ENCODE measurements around the gene CHML.
"Not testable (repeated sequence)": the region's sequence is repeated elsewhere in the genome, so short reads cannot be mapped to it uniquely, and the experiment has no call there.

CHML gene, protein sequence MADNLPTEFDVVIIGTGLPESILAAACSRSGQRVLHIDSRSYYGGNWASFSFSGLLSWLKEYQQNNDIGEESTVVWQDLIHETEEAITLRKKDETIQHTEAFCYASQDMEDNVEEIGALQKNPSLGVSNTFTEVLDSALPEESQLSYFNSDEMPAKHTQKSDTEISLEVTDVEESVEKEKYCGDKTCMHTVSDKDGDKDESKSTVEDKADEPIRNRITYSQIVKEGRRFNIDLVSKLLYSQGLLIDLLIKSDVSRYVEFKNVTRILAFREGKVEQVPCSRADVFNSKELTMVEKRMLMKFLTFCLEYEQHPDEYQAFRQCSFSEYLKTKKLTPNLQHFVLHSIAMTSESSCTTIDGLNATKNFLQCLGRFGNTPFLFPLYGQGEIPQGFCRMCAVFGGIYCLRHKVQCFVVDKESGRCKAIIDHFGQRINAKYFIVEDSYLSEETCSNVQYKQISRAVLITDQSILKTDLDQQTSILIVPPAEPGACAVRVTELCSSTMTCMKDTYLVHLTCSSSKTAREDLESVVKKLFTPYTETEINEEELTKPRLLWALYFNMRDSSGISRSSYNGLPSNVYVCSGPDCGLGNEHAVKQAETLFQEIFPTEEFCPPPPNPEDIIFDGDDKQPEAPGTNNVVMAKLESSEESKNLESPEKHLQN

GRCh38 chr1:241640149-241640866 lies at the start of gene CHML, which contains the start of gene OPN3:
Gene CHML (minus strand): TSS chr1:241640369. CDS start chr1:241635766, 4,603 bp downstream.
Gene OPN3 (minus strand): TSS chr1:241640369. CDS start chr1:241640254, 115 bp downstream.
- in situ Hi-C loops (cut with HindIII; ENCODE audit: low sequenced_read_pairs): no loop called here

DNA sequence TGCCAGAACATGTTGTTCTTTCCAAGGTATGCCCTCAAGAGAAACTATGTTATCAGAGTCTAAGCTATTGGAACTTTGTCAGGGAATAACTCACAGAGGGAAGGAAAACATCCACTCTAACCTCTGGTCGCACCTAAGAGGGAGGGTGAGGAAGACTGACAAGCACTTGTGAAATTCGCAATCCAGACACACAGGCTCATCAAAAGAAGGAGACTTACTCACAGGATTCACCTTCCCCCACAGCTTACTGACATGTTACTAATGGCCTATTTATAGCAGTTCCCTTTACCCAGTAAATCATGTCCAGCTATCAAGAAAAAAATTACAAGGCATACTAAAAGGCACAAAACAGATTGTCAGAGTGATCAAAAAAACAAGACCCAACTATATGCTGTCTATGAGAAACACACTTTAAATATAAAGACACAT lies 48.8 kb upstream of the CHML start:
- in situ Hi-C loops (cut with HindIII; ENCODE audit: low sequenced_read_pairs): no loop called here

DNA sequence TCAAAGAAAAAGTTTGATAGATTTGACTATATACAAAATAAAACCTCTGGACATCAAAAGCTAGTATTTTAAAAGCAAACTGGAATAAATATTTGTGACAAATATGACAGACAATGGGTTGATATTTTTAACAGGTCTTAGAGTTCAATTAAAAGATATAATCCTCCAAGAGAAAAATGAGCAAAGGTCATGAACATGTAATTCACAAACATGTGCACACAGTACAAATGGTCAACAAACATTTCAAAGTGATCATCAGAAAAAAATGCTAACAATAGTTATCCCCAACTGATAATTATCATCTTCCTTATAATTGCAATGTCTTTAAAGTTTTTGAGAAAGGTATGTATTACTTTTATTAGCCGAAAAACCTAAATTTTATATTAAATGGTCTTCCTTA lies 43.9 kb upstream of the CHML start:
- in situ Hi-C loops (cut with HindIII; ENCODE audit: low sequenced_read_pairs): no loop called here

GRCh38 chr1:241682921-241683320 lies 42.8 kb upstream of the CHML start:
- in situ Hi-C loops (cut with HindIII; ENCODE audit: low sequenced_read_pairs): no loop called here

- in situ Hi-C loops (cut with HindIII; ENCODE audit: low sequenced_read_pairs): not testable (repeated sequence)
Observed at GRCh38 chr1:241681861-241682448, 41.8 kb upstream of the CHML start.

DNA sequence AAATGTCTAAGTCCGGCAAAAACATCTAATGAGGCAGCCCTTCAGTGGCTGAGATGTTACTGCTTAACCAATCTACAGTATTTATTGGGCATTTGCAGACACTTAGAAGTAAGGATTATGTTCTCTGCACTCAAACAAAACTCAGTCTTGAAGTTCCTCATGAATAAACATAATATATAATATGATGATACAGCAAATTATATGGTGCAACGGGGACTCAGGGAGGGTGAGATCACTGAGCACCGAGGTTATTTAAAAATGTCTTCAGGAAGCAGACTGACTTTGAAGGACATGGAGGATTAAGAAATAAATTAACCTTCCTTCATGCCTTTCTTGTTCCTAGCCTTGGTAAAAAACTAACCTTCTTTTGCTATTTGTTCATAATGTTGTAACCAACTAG lies 39.8 kb upstream of the CHML start:
- in situ Hi-C loops (cut with HindIII; ENCODE audit: low sequenced_read_pairs): no loop called here

DNA sequence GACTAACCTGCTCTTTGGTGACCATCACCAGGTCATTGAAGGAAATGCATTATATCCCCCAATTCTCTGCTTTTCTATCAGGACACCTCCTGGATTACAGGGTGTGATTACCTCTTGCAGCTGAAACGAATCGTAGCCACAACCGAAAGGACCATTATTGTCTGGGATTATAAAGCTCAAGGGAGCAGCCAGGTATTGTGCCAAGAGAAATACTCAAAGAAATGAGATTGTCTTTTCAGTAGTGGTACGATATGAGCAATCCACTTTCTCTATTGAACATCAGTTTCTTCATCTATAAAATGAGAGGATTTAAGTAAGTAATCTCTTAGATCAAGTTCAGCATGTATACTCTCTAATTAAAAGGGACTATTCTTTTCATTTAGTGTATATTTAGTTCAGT lies 39.2 kb upstream of the CHML start:
- in situ Hi-C loops (cut with HindIII; ENCODE audit: low sequenced_read_pairs): no loop called here

DNA sequence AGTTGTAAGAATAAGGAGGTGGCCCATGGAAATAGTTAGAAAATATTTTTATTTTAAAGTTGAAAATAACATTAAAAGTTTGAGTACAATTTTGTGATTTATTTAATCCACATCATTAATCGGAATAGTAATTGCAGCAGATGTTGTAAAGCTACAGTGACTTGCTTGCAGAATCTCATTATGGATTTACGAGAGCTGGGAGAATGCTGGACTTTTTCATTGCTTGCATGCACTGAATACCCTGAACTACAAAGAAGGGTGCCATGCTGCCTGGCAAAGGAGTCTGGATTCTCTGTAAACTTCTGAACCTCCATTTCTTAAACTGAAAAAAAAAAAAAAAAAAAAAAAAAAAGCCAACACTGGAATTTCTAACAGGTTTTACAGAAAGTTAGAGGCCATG lies 38.4 kb upstream of the CHML start:
- in situ Hi-C loops (cut with HindIII; ENCODE audit: low sequenced_read_pairs): no loop called here

DNA sequence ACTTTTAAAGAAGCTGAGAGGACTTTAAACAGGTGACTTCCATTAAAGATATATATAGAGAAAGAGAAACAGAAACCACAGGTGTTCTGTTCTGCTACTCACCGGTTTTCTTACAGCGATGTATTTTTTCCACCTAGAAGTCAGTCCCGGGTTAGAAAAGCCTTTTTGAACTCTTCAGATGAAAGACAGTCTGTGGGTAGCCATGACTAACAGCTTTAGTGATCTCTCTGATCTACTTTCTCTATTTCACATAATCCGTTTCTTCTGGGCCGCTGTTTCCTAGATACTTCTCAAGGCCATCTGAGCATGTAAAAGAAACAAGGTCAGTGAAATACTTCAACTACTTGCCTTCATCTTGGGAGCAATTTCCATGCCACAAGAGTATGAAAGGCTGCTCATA lies 37.0 kb upstream of the CHML start:
- in situ Hi-C loops (cut with HindIII; ENCODE audit: low sequenced_read_pairs): no loop called here

DNA sequence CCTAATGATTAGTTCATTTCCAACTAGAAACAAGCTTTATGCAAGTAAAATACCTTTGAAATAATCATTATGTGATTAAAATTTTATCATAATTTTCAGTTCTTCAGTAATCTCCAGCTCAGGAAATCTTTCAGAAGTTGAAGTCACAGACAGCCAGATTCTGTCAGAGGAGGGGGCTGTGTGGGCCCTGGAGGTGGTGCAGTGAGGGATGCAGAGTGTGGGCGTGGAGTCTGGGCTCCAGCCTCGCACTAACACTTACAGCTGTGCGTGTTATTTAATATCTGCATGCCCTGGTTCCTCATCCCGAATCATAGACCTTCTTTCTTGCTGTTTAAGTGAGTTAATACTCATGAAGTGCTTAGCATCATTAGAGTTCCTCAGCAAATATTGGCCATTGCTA lies 35.8 kb upstream of the CHML start:
- in situ Hi-C loops (cut with HindIII; ENCODE audit: low sequenced_read_pairs): no loop called here

DNA sequence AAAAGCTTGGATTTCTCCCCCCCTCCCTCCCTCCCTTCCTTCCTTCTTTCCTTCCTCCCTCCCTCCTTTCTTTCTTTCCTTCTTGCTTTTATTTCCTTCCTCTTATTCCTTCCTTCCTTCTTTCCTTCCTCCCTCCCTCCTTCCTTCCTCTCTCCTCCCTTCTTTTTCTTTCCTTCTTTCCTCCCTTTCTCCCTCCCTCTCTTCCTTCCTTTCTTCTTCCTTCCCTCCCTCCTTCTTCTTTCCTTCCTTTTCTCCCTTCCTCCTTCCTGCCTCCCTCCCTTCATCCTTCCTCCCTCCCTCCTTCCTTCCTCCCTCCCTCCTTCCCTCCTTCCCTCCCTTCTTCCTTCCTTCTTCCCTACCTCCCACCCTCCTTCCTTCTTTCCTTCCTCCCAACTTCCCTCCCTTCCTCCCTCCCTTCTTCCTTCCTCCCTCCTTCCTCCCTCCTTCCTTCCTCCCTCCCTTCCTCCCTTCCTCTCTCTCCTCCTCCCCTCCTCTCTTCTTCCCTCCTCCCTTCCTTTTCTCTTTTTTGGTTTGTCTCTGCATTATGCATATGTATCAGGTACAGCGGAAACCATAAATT lies 34.7 kb upstream of the CHML start:
- in situ Hi-C loops (cut with HindIII; ENCODE audit: low sequenced_read_pairs): no loop called here

- in situ Hi-C loops (cut with HindIII; ENCODE audit: low sequenced_read_pairs): no loop called here
Observed at GRCh38 chr1:241672301-241672700, 32.1 kb upstream of the CHML start.

- in situ Hi-C loops (cut with HindIII; ENCODE audit: low sequenced_read_pairs): no loop called here
Observed at GRCh38 chr1:241666419-241666818, 26.2 kb upstream of the CHML start.

GRCh38 chr1:241660424-241660972 lies 20.3 kb upstream of the CHML start:
- in situ Hi-C loops (cut with HindIII; ENCODE audit: low sequenced_read_pairs): no loop called here

GRCh38 chr1:241659016-241659415 lies 18.8 kb upstream of the CHML start:
- in situ Hi-C loops (cut with HindIII; ENCODE audit: low sequenced_read_pairs): not testable (repeated sequence)

GRCh38 chr1:241658081-241658793 lies 18.1 kb upstream of the CHML start:
- in situ Hi-C loops (cut with HindIII; ENCODE audit: low sequenced_read_pairs): no loop called here

- in situ Hi-C loops (cut with HindIII; ENCODE audit: low sequenced_read_pairs): no loop called here
Observed at GRCh38 chr1:241654641-241655040, 14.5 kb upstream of the CHML start.

DNA sequence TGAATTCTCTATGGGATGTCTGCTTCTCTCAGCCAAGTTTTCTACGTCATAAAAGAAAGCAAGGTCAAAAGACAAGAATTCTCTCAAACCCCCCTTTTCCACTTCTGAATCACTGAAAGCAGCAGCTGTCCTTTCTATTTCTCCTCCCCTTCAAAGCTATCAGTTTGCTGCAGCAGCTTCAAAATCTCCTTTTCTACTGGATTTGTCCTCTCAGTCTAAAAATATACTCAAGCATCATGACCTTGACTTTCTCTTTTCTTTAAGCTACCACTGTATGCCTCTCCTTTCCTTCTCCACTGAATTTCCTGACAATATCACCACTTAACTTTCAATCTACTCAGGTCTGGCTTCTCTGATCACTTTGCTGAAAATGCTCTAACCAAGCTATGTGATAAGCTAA lies 13.8 kb upstream of the CHML start:
- in situ Hi-C loops (cut with HindIII; ENCODE audit: low sequenced_read_pairs): no loop called here

GRCh38 chr1:241652012-241652411 lies 11.8 kb upstream of the CHML start, which contains the start of gene WDR64:
Gene WDR64 (plus strand): TSS chr1:241652281. CDS start chr1:241652485, 204 bp downstream.
- in situ Hi-C loops (cut with HindIII; ENCODE audit: low sequenced_read_pairs): no loop called here

GRCh38 chr1:241648159-241648558 lies 8.0 kb upstream of the CHML start:
- in situ Hi-C loops (cut with HindIII; ENCODE audit: low sequenced_read_pairs): no loop called here

Measured in endothelial cell of hepatic sinusoid (primary cell).